ENCODE results near the gene APBB2.

DNA sequence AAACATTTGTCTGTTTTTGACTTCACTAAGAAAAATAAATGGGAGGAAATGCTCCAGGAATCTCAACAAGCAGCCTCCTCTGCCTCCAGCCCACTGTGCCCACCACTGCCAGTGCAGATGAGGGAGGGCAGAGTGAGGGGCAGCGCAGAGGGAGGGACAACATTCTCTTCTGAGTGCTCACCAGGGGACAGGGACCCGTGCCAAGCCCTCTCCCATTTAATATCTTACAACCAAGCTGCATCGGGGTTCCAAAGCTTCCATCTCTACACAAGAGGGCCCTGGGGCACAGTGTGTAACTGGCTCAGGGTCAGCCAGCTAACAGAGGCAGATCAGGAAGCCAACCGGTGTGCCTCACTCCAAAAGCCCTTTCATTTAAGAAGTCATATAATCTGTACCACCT, 344.2 kb downstream of the APBB2 start:
- TF ChIP-seq POLR2AphosphoS5 (IDR thresholded peaks at IDR 0.05; ENCODE audit: borderline replicate concordance, low read depth, low read length) (no peak), EZH2 (IDR thresholded peaks at IDR 0.05) (no peak), FOXP2 (optimal IDR thresholded peaks at IDR 0.05; ENCODE audit: control extremely low read depth, extremely low read length, insufficient read depth) (no peak)
